Body of pancreas (tissue), 4 donors: ENCODE measurements around the gene PLD1. TPM values are rescaled to one million over a fixed set of nuclear protein-coding genes. Genes with fewer than 3 reads are reported as not detected.
A peak's percentile ranks its signal among the peaks of the same experiment; 100 is the strongest.

Source experiments
- ATAC-seq: fragments of 150-250 bp; one replicate; pipeline ENCODE4 v1.9.1; 2016
- DNase-seq, 4 donors: peaks; one replicate each; pipeline ENCODE4 v3.0.0-alpha.2; 2019
- H3K27ac ChIP-seq, 4 donors: fragments of 200-600 bp; sonication (generic); 1 replicate in 3 of 4; 2 replicates in 1 of 4; pipeline versions ENCODE4 v1.5.1 to v1.6.1; 2016 to 2019; ENCODE audit warnings: mild to moderate bottlenecking in 1 of 4, mixed read lengths in 1 of 4, moderate library complexity in 1 of 4
- H3K27me3 ChIP-seq, 2 donors: fragments of 200-600 bp; sonication (generic); one replicate each; pipeline ENCODE4 v1.6.0; 2016; ENCODE audit warnings: mild to moderate bottlenecking in 1 of 2
- H3K36me3 ChIP-seq, 2 donors: fragments of 200-600 bp; sonication (generic); replicated peaks in 1 of 2; 2 replicates each; pipeline ENCODE4 v1.5.1; 2016; ENCODE audit warnings: low read depth in 2 of 2; ENCODE audit not compliant: insufficient read depth in 1 of 2
- H3K4me1 ChIP-seq: fragments of 200-600 bp; sonication (generic); one replicate; pipeline ENCODE4 v1.6.0; 2016
- H3K4me3 ChIP-seq, 2 donors: fragments of 200-600 bp; sonication (generic); 1 replicate in 1 of 2; 2 replicates in 1 of 2; pipeline ENCODE4 v1.5.1; 2016 to 2019
- H3K9me3 ChIP-seq, 3 donors: fragments of 200-600 bp; sonication (generic); 1 replicate in 2 of 3; 2 replicates in 1 of 3; pipeline ENCODE4 v1.5.1; 2016
- POLR2A ChIP-seq, 3 donors: fragments of 450-650 bp; IDR thresholded peaks; one replicate each; pipeline ENCODE4 v1.6.1; 2016; ENCODE audit warnings: antibody characterized with exemption in 3 of 3, mild to moderate bottlenecking in 2 of 3
- WGBS, 2 donors: methylation state at CpG; one replicate each; pipeline ENCODE4 v1.1.5; 2017; 5-methylcytosine and 5-hydroxymethylcytosine counted together
- intact Hi-C: fragments of 100-400 bp; cut with DNase I; formaldehyde crosslinking; loops from one replicate; pipeline ENCODE4 v1.15.1; 2023
- total RNA-seq, 2 donors: library from RNA; depleted of rRNA; stranded (reverse); fragments of >200 nt; gene quantifications; one replicate each; pipeline ENCODE4 v1.1.0, GENCODE V29; 2016
- TF ChIP-seq, protein P1 (sequence below), 7 experiments: fragments of 450-650 bp in 4 of 7; fragments of 200-600 bp in 3 of 7; sonication (generic) in 3 of 7; IDR thresholded peaks; one replicate each; pipeline ENCODE4 v1.5.1; 2016 to 2019; ENCODE audit warnings: antibody characterized with exemption in 7 of 7

PLD1 gene
- total RNA-seq, 2 donors from 2014 or later = 60.4 to 96.2 TPM

DNA sequence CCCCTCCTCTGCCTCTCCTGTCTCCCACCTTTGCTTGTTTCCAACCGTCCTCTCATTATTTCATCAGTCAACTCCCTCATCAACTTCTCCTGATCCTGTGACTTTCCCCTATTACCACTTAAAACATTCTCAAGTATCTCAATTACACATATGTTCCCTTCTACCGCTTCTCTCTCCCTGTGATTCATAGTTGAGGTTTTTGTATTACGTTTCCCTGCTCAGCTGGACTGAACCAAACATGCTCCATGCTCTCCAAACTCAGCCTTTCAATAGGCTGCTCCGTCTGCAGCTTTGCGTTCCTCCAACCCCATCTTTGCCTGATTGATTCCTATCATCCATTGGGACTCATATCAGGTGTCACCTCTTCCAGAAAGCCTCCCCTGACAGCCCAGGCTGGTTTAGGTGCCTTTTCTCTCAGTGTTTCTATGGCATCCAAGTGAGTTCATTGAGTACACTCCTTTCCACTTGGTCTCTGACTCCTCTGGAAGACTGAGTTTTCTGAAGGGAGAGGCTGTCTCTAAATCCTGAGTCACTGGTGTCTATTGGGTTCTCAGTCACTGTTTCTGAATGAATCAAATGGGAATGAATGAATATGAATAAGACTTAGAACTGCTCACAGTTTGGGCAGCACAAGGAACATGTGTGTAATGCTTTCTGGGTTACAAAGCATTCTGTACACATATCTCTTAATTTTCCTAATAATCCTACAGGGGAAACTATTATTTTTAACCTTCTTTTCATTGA, 56.4 kb downstream of the PLD1 start:
- Histone ChIP-seq H3K4me3 (no peak overlapping the region), H3K27ac (peak overlapping the region in 1 of 4 donors; percentile 10), H3K9me3 (no peaks in the 10 kb centered on the region), H3K27me3 (no peaks in the 10 kb centered on the region), H3K36me3 (no peaks in the 10 kb centered on the region), H3K4me1 (peaks cover 29% of the 10 kb centered on the region)
- TF ChIP-seq, protein P1, sequence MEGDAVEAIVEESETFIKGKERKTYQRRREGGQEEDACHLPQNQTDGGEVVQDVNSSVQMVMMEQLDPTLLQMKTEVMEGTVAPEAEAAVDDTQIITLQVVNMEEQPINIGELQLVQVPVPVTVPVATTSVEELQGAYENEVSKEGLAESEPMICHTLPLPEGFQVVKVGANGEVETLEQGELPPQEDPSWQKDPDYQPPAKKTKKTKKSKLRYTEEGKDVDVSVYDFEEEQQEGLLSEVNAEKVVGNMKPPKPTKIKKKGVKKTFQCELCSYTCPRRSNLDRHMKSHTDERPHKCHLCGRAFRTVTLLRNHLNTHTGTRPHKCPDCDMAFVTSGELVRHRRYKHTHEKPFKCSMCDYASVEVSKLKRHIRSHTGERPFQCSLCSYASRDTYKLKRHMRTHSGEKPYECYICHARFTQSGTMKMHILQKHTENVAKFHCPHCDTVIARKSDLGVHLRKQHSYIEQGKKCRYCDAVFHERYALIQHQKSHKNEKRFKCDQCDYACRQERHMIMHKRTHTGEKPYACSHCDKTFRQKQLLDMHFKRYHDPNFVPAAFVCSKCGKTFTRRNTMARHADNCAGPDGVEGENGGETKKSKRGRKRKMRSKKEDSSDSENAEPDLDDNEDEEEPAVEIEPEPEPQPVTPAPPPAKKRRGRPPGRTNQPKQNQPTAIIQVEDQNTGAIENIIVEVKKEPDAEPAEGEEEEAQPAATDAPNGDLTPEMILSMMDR (IDR thresholded peaks at IDR 0.05) = no peak
- TF ChIP-seq POLR2A (IDR thresholded peaks at IDR 0.05) = no peak
- DNase-seq = no peak
- WGBS, 2 donors = 65 to 69% methylated on average over 5 of the region's 5 CpGs
- intact Hi-C loops = no loop called here
- ATAC-seq = no peak

DNA sequence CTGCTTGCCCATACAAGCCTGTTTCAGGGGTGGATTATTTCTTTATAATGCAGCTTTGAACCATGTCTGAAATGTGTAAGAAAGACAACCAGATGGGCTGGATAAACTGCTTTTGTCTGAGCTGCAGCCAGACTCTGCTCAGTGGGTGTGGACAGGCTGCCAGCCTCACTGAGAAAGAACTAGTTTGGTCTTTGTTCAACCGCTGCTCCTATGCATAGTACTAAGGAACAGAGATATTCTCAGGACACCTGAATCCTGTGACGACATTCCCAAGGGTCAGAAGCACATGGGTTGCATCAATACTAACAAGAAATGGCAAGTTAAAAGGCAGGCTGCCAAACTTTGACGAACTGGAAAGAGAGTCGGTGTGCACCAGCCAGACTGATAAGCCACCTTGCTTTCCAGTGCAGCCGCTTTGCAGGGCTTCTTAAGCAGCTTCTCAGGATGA, 57.2 kb downstream of the PLD1 start:
- DNase-seq (peak in 2 of 4 donors; percentile 32 to 33), ATAC-seq (peak; percentile 51)
- Histone ChIP-seq H3K4me1 (peaks cover 29% of the 10 kb centered on the region), H3K4me3 (no peak overlapping the region), H3K27me3 (no peaks in the 10 kb centered on the region), H3K36me3 (no peaks in the 10 kb centered on the region), H3K9me3 (no peaks in the 10 kb centered on the region), H3K27ac (peak overlapping the region in 1 of 4 donors; percentile 10)
- no peak for TF ChIP-seq POLR2A (IDR thresholded peaks at IDR 0.05)
- TF ChIP-seq, protein P1 (IDR thresholded peaks at IDR 0.05) = no peak
- intact Hi-C loops = no loop called here
- 12 to 15% methylated on average over 5 of the region's 5 CpGs for WGBS, 2 donors

DNA sequence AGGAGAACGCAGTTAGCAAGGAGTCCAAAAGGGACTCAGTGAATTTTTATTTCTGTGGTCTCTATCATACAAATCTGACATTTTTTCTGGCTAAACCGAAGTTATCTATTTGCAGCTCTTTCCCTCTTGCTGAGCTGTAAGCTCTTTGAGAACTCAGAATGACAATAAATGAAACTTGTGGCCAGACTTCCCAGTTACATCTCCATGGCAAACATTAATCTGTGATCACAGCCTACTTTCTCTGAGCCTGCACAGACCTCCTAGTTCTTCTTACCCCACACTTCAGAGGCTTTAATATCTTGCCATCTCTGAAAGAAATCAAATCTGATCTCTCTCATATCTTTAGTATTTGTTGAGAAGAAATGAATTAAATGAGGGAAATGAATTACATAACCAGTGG, 58.0 kb downstream of the PLD1 start:
- 78 to 81% methylated on average over 2 of the region's 2 CpGs for WGBS, 2 donors
- Histone ChIP-seq H3K9me3 (no peaks in the 10 kb centered on the region), H3K27ac (no peak overlapping the region), H3K36me3 (no peaks in the 10 kb centered on the region), H3K27me3 (no peaks in the 10 kb centered on the region), H3K4me1 (peaks cover 26% of the 10 kb centered on the region), H3K4me3 (no peak overlapping the region)
- TF ChIP-seq, protein P1 (IDR thresholded peaks at IDR 0.05) = no peak
- TF ChIP-seq POLR2A (IDR thresholded peaks at IDR 0.05) = no peak
- ATAC-seq = no peak
- intact Hi-C loops = no loop called here
- DNase-seq = no peak

DNA sequence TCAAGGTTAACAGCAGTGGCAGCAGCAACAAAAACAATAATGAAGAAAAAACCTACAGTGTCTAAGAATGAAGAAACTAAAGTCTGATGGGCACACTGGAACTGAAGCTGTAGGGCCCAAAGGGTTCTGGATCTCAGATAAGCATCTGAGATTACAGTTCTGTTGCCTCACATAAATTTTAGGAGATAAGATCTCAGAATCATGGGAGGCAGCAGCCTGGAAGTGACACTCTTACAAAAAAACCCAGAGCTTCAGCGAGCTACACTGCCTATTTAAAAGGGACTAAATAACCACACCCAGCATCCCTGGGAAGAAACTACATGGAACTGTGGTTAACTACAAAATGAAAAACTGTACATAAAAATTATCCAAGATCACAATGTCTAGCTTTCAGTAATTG, 61.2 kb downstream of the PLD1 start:
- no peak for TF ChIP-seq POLR2A (IDR thresholded peaks at IDR 0.05)
- TF ChIP-seq, protein P1 (IDR thresholded peaks at IDR 0.05) = no peak
- Histone ChIP-seq H3K27ac (peak overlapping the region in 1 of 4 donors; percentile 5), H3K9me3 (no peaks in the 10 kb centered on the region), H3K36me3 (no peaks in the 10 kb centered on the region), H3K27me3 (no peaks in the 10 kb centered on the region), H3K4me1 (peaks cover 41% of the 10 kb centered on the region), H3K4me3 (no peak overlapping the region)
- ATAC-seq (no peak), DNase-seq (no peak)
- WGBS, 2 donors = 65 to 77% methylated on average over 1 of the region's 1 CpG
- intact Hi-C loops = no loop called here
